ENCODE measurements around the gene FDXACB1. TPM values are rescaled to one million over a fixed set of nuclear protein-coding genes. Genes with fewer than 3 reads are reported as not detected.

The FDXACB1 gene
- total and polyA plus RNA-seq, 7 experiments from 2014 or later, result 2.7 to 11.3 (median 5.8) TPM

Other genes with a start within 250 kb of the FDXACB1 start
- 10 to 100 TPM; 25.8 to 49.2 (median 34.0) TPM for gene PPP2R1B, start 112.8 kb downstream of the FDXACB1 start, total RNA-seq
- gene PPP2R1B, start 112.8 kb downstream of the FDXACB1 start, polyA plus RNA-seq, result 10 to 100 TPM; 15.1 to 17.3 TPM
- gene ALG9, start 7.6 kb downstream of the FDXACB1 start, total RNA-seq, result 10 to 100 TPM; 16.4 to 30.2 (median 29.2) TPM
- gene ALG9, start 7.6 kb downstream of the FDXACB1 start, polyA plus RNA-seq, result 10 to 100 TPM; 14.1 to 20.3 TPM
- gene CFAP68, start 376 bp upstream of the FDXACB1 start, total RNA-seq, result 10 to 100 TPM; 13.7 to 24.9 (median 18.3) TPM
- 10 to 100 TPM; 34.5 to 39.4 TPM for gene CFAP68, start 376 bp upstream of the FDXACB1 start, polyA plus RNA-seq
- not detected for gene CRYAB, start 32.6 kb upstream of the FDXACB1 start, total RNA-seq
- gene CRYAB, start 32.6 kb upstream of the FDXACB1 start, polyA plus RNA-seq, result not detected
- not detected for gene HSPB2, start 33.6 kb upstream of the FDXACB1 start, total RNA-seq
- not detected for gene HSPB2, start 33.6 kb upstream of the FDXACB1 start, polyA plus RNA-seq
- gene C11orf52, start 39.7 kb upstream of the FDXACB1 start, total RNA-seq, result not detected
- gene C11orf52, start 39.7 kb upstream of the FDXACB1 start, polyA plus RNA-seq, result under 1 TPM in 1 of 2 donors, not detected in 1; 0.26 TPM
- gene DIXDC1, start 58.2 kb upstream of the FDXACB1 start, total RNA-seq, result 10 to 100 TPM in 1 of 5 experiments, 1 to 10 TPM in 2, under 1 TPM in 2; 0.50 to 10.4 (median 1.3) TPM
- 1 to 10 TPM in 1 of 2 donors, under 1 TPM in 1; 0.76 to 2.0 TPM for gene DIXDC1, start 58.2 kb upstream of the FDXACB1 start, polyA plus RNA-seq
- 10 to 100 TPM; 13.1 to 31.0 (median 17.8) TPM for gene DLAT, start 146.2 kb upstream of the FDXACB1 start, total RNA-seq
- gene DLAT, start 146.2 kb upstream of the FDXACB1 start, polyA plus RNA-seq, result 10 to 100 TPM; 24.2 to 25.9 TPM
- under 1 TPM in 4 of 5 experiments, not detected in 1; 0.32 to 0.57 (median 0.44) TPM for gene PIH1D2, start 194.9 kb upstream of the FDXACB1 start, total RNA-seq
- gene PIH1D2, start 194.9 kb upstream of the FDXACB1 start, polyA plus RNA-seq, result not detected
- 10 to 100 TPM; 12.4 to 22.9 (median 19.7) TPM for gene NKAPD1, start 195.1 kb upstream of the FDXACB1 start, total RNA-seq
- 10 to 100 TPM in 1 of 2 donors, 1 to 10 TPM in 1; 9.2 to 10.9 TPM for gene NKAPD1, start 195.1 kb upstream of the FDXACB1 start, polyA plus RNA-seq
- 10 to 100 TPM; 15.5 to 61.1 (median 24.3) TPM for gene TIMM8B, start 207.6 kb upstream of the FDXACB1 start, total RNA-seq
- gene TIMM8B, start 207.6 kb upstream of the FDXACB1 start, polyA plus RNA-seq, result 10 to 100 TPM; 42.6 to 71.4 TPM
- gene SDHD, start 207.7 kb upstream of the FDXACB1 start, total RNA-seq, result 10 to 100 TPM; 39.6 to 84.4 (median 65.8) TPM
- gene SDHD, start 207.7 kb upstream of the FDXACB1 start, polyA plus RNA-seq, result 100 to 1,000 TPM; 188 to 211 TPM

All from naive thymus-derived CD4-positive, alpha-beta T cell (primary cell).